CD4-positive, alpha-beta T cell treated with Interleukin-17A for 1 hour (primary cell): Measurements from ENCODE around the gene TMEM121.
A peak's percentile ranks its signal among the peaks of the same experiment; 100 is the strongest.
"Not testable (repeated sequence)": the region's sequence is repeated elsewhere in the genome, so short reads cannot be mapped to it uniquely, and the experiment has no call there.

Experiments
- DNase-seq: peaks from one replicate; pipeline ENCODE4 v3.0.0-alpha.2; 2020

Gene TMEM121

DNA sequence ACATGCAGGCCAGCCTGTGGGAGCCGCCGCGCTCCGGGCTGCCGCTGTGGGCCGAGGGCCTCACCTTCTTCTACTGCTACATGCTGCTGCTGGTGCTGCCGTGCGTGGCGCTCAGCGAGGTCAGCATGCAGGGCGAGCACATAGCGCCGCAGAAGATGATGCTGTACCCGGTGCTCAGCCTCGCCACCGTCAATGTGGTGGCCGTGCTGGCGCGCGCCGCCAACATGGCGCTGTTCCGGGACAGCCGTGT lies 2.9 kb downstream of the TMEM121 start:
- DNase-seq = no peak

- DNase-seq = peak; percentile 38
Observed at GRCh38 chr14:105529569-105530284, 3.3 kb downstream of the TMEM121 start.

GRCh38 chr14:105530285-105531087 lies 4.1 kb downstream of the TMEM121 start:
- no peak for DNase-seq

- no peak for DNase-seq
Observed at GRCh38 chr14:105531088-105531893, 4.9 kb downstream of the TMEM121 start.

- no peak for DNase-seq
Observed at GRCh38 chr14:105531894-105532623, 5.7 kb downstream of the TMEM121 start.

GRCh38 chr14:105532735-105533141 lies 6.4 kb downstream of the TMEM121 start:
- no peak for DNase-seq

DNA sequence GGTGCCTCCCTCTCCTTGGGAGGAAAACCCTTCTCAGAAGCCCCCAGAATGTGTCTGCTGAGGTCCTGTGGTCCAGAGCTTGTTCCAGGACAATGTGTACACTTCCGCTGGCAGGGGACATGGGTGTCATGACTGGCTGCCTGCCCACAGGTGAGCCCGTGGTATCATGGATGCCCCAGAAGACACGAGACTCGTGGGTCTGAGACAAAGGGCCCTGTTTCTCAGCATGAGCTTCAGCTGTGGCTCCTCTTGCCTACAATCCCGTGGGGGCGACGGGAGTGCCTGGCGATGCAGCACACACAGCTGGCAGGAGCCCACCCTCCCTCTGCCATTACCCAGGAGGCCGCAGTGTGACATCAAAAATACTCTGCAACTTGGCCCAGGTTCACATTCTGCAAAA lies 7.0 kb downstream of the TMEM121 start:
- no peak for DNase-seq

DNA sequence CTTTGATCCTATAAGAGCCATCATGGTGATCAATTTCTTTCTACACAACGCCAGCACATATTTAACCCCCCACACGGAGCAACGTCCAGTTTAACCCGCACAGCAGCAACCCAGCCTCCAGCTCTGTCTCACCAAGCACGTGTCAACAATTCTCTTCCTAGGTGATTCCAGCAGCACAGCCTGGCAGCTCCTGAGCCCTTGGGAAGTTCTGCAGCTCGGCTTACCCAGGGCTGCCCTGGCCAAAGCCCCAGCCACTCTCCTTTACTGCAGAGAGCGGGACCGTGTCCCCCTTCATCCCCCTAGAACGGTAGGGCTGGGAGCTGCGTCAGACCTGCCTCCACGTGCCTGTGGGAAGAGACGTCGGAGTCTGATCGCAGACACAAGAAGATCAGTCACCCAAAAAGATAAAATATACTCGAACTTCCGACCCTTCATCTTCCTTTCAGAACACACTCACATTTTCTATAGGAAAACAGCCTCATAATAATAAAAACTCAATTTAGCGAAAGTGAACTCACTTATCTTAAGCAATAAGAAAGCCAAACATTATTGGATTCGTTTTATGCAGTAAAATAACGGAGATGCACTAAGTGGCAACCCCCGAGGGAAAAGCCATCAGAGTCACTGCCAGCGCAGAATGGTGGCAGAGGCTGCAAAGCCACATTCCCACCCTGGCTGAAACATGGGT lies 7.6 kb downstream of the TMEM121 start:
- no peak for DNase-seq

DNA sequence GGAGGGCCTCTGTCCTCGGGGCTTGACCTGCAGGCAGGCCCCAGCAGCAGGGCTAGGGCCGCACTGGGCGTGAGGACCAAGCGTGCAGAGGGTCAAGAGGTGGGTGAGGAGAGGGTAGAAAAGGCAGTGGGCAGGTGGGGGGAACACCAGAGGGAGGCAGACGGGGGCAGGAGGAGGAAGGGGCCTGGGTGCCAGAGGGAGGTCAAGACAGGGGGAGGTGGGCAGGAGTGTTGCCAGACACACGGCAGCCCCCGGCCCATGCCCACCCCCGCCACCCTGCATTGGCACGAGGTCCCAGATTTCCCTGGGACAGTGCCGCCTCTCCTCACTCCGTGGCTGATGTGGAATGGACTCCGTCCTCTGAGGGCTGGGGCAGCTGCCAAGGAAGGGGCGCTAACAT lies 8.2 kb downstream of the TMEM121 start:
- no peak for DNase-seq

GRCh38 chr14:105536051-105536450 lies 9.7 kb downstream of the TMEM121 start:
- no peak for DNase-seq

- no peak for DNase-seq
Observed at GRCh38 chr14:105536691-105537579, 10.6 kb downstream of the TMEM121 start.

DNA sequence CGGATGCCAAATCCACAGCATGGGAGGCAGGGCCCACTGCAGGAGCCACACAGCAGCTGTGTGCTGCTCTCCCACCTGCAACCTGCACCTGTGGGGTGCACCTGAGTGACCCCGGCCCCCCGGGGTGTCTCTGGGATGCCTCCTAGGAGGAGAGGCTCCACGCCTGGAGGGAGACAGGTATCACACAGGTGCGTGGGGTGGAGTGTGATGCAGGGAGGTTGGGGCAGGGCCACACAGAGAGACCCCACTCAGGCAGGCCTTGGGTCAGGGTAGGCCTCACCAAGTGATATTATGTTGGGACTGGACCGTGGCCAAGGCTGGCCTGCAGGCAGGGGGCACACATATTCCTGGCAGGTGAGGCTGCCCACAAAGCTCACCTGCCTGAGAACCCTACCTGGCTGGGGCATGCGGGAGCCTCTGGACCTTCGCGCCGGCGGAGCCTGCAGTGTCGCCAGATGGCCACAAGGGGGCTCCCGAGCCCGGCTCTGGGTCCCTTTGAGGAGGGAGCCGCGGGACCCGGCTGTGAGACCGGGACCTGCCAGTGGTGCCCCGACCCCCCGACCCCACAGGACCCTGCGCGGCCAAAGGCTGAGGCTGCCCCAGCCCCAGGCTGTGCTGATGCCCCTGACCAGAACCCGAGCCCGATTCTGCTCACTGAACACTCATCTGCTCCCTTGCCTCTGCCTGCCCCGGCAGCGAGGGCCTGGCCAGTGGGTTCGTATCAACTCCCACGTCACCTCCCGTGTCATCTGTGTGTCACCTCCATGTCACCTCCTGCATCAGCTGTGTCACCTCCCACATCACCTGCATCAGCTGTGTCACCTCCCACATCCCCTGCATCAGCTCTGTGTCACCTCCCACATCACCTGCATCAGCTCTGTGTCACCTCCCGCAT lies 11.4 kb downstream of the TMEM121 start:
- peak; percentile 72 for DNase-seq

DNA sequence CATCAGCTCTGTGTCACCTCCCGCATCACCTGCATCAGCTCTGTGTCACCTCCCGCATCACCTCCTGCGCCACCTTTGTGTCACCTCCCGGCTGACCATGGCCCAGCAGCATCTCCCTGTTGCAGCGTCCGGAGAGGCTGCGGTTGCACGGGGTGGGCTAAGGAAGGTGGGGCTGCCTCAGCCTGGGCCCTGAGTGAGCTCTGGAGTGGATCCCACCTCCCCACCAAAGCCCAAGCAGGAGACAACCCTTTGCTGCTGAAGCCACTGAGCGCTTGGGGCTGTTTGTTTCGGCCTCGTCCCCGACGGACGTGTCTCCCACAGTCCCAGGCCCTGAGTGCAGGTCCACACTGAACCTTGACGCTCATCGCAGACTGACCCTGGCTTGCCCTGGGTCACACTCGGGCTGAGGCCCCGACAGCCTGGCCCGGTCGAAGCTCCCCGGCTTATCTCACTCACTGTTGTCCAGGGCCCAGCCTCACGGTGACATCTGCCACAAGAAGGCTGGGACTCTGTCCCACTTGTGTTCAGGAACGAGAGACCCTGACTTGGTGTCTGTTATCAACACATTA lies 12.2 kb downstream of the TMEM121 start:
- no peak for DNase-seq

DNA sequence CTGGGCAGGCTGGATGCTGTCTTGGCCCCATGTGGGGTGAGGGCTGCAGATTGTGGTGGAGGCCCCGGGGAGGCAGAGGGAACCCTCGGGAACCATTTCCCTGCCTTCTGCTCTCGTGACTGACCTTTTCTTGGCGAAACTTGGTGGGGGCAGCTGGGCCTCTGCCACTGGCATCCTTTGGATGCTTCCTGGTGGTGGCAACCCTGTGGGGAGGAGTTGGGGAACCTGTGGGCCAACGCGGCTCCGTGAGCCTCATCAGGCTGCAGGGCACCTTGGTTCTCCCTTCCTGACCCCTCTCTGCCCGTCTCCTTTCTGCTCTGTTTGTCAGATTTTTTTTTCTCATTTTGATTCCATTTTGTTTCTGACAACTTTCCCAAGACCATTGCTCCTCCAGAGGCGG lies 14.4 kb downstream of the TMEM121 start:
- DNase-seq = no peak

- no peak for DNase-seq
Observed at GRCh38 chr14:105541218-105541875, 15.0 kb downstream of the TMEM121 start.

GRCh38 chr14:105545676-105546075 lies 19.3 kb downstream of the TMEM121 start:
- not testable (repeated sequence) for DNase-seq

DNA sequence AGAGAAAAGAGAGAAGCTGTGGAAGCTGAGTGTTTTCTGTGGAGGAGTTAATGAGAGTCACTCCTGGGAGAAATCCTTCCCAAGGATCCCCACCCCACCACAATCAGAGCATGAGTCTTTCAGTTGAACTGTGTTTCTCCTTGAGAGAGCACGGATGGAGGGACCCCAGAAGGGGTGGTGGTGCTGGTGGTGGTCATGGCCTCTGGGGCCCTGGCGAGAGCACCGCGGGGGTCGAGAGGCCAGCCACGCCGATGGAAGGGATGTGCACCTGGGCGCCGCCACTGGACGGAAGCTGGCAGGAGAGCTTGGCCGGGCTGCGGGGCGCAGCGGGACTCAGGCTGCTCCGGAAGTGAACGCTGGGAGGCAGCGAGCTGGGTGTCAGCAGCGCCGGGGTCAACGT lies 20.0 kb downstream of the TMEM121 start:
- DNase-seq = not testable (repeated sequence)

GRCh38 chr14:105547072-105547471 lies 20.7 kb downstream of the TMEM121 start:
- not testable (repeated sequence) for DNase-seq

- DNase-seq = no peak
Observed at GRCh38 chr14:105547741-105548169, 21.4 kb downstream of the TMEM121 start.
